Ureter (tissue), 1 donor: ENCODE results near the gene LYZL2. TPM values are rescaled to one million over a fixed set of nuclear protein-coding genes. Genes with fewer than 3 reads are reported as not detected.
A peak's percentile ranks its signal among the peaks of the same experiment; 100 is the strongest.
"Not testable (repeated sequence)": the region's sequence is repeated elsewhere in the genome, so short reads cannot be mapped to it uniquely, and the experiment has no call there.

ENCODE experiments used
- DNase-seq: peaks from one replicate; pipeline ENCODE4 v3.0.0-alpha.2; 2020; ENCODE audit warnings: low spot score
- total RNA-seq: library from RNA; stranded (reverse); gene quantifications from one replicate; pipeline ENCODE4 v1.2.4, GENCODE V29; 2023
- donor health status: DM: yes; HTN: yes; CAD: no.

Gene LYZL2
- total RNA-seq, 1 donor from 2014 or later = not detected

DNA sequence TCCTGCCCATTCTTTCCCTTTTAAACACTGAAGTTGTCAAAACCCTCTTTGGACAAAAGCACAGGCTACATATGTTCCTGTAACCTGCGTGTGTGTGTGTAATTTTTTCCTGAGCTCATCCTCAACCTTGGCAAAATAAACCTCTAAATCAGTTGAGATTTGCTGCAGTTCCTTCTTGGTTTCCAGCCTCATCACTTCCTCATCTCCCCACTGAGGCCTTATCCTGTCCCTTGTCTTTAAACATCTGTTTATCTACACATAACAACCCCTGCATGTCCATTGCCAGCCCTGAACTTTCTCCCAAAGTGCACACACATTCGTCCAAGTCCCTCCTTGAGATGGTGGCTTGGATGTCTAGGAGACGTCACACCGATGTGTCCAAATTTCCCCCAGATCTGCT is 35.5 kb downstream of the LYZL2 start:
- no peak for DNase-seq

DNA sequence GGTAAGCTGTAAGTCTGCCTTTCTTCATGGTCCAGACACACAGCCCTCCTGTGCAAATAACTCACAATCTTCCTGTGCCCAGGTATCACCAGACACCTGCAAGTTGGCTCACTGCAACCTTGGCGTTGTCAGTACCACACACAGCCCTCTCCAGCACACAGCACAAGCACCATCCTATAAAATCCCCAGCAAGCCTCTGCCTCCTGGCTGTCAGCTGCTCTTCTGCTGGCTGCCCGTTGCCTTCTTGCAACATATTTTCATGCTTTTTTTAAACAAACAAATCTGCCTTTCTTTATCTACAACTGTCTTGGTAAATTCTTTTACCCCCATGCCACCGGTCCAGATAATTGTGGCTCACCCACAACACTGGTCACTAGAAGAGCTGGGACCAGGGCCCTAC is 36.8 kb downstream of the LYZL2 start:
- not testable (repeated sequence) for DNase-seq

- DNase-seq = no peak
Measured at GRCh38 chr10:30591249-30591670, 38.3 kb downstream of the LYZL2 start.

DNA sequence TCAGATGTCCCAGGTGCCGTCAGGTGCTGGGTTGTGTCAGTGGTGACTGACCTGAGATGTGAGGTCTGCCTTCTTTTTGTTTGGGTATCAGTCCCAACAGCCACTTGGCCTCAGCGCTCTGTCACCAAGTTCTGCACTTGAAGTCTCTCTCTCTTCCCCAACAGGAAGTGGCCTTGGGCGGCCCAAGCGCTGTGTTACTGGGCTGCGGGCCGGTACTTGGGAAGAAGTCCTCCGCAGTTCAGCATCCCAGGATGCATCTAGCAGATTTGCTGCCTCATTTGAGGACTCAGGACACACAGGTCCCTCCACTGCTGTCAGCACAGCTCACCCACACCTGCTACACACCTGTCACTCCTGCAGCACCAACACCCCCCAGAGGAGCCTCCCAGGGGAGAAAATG is 40.1 kb downstream of the LYZL2 start:
- no peak for DNase-seq

DNA sequence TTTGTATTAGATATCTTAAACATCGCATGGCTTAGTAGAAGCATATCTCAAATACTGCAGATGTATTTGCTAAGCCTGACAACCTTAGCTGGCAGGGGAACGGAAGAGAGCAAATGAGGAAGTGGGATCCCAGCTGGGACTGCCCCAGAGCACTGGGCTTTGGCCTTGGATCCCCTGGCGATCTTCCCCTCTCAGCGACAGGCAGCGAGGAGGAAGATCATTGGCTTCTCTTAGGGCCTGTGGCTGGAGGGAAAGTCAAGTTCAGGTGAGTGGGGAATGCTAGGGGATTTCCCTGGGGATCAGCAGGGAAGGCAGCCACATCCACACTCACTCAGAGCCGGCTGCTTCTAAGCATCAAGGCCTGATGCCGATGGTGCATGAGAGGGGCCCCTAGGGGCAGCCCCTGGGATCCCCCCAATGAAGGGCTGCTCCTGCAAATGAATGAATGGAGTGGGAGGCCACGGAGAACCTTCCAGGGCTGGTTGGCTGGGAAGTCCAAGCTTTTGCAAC is 42.0 kb downstream of the LYZL2 start:
- no peak for DNase-seq

DNA sequence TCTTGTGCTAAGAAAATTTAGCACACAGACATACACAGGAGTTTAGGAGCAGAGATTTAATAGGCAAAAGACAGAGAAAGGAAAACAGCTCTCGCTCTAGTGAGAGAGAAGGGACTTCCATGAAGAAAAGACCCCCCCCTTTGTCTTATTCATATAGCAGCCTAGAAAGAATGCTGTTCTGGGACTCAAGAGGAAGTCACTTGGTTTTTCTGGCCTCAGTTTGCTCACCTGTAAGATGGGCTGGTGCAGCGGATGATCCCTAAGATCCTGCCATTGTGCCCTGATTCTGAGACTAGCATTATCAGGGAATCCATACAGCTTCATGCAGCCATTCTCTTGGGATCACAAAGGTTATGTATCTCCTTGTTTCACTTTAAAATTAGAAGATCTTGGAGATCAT is 42.7 kb downstream of the LYZL2 start:
- no peak for DNase-seq

GRCh38 chr10:30583778-30584415 is 45.7 kb downstream of the LYZL2 start:
- DNase-seq = peak; percentile 72

- no peak for DNase-seq
Measured at GRCh38 chr10:30581779-30582380, 47.7 kb downstream of the LYZL2 start.

GRCh38 chr10:30580676-30581075 is 48.9 kb downstream of the LYZL2 start:
- DNase-seq = no peak

DNA sequence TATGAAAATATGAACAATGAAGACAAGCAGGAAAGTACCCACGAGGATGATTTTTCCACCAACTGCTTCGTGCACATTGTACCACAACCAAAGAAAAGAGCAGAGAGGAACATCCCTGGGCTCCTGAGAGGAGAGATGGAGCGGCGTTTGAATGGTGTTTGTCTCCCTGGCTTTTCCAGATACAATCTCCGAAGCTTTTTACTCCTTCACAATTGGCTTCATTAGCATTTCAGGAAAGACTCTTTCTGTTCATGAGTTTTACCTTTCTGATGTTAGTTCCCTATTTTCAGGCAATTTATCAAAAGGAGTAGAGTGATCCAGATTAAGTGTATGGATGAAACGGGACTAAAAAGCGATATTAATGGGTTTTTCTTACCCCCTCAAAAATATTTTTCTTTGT is 49.3 kb downstream of the LYZL2 start:
- DNase-seq = no peak

GRCh38 chr10:30579574-30579973 is 50.0 kb downstream of the LYZL2 start:
- DNase-seq = no peak

GRCh38 chr10:30577048-30577447 is 52.5 kb downstream of the LYZL2 start:
- no peak for DNase-seq

GRCh38 chr10:30576641-30577040 is 52.9 kb downstream of the LYZL2 start:
- DNase-seq = no peak

DNA sequence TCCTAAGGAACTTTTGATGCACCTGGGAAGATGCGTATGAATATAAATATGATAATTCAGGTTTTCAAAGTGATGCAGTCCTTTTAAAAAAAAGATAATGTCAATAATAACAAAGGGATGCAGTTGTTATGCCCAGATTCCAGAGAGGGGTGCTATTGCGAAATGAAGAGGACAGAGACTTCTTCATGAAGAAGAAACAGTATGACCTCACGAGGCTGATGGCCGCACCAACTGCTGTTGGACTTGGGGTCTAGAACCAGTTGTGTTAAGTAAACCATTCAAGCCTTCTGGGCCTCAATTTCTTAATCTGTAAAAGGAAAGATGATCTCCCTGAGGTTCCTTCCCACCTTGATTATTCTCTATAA is 55.1 kb downstream of the LYZL2 start:
- no peak for DNase-seq

DNA sequence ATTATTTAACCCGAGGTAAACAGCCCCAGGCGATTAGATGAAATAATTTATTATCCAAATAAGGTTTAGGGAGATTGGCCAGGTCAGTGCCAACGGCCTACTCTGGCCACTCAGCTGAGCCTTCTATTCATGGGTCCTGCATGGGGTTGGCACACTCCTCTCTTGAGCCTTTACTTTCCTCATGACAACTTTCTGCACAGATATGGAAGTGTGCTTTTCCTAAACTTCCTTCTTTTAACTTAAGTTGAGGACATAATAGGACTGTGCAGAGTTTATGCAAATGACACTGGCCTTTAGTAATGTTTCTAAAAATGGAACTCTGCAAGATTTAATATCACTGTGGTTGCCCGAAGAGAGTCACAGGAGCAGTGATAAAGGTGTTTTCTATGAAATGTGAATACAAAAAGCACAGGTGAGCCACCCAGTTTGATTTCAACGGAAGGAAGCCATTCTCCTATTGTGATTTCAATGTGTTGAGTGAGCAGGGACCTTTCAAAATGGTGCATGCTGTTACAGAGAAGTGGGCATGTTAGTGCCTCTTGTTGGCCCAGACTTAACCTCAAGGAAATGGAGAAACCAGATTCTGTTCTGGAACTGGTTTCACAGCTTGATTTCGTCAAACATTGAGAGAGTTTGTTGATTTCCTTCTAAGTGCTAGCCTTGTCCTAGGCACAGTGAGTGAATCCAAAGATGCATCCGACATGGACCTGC is 55.7 kb downstream of the LYZL2 start:
- no peak for DNase-seq

GRCh38 chr10:30565449-30565848 is 64.1 kb downstream of the LYZL2 start:
- DNase-seq = no peak

DNA sequence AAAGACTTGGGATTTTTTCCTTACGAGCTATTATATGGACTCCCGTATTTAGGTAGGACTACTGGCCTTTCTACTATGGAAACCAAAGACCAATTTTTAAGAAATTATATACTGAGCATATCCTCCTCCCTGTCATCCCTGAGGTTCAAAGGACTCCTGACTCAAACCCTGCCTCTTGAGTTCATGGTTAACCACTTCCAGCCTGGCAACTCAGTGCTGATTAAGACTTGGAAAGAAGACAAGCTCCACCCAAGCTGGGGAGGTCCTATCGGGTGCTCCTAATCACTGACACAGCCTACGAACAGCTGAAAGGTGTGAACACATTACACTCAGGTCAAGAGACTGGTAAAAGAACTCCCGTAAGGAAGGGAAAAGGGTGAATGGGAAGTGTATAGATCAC is 66.8 kb downstream of the LYZL2 start:
- no peak for DNase-seq

Other genes with a start within 250 kb of the LYZL2 start
- gene MAP3K8, start 195.6 kb downstream of the LYZL2 start, total RNA-seq = 42.8 TPM